Body of pancreas (tissue), 4 donors: ENCODE results near the gene CYSRT1. TPM values are rescaled to one million over a fixed set of nuclear protein-coding genes. Genes with fewer than 3 reads are reported as not detected.

Source experiments
- ATAC-seq: fragments of 150-250 bp; one replicate; pipeline ENCODE4 v1.9.1; 2016
- DNase-seq, 4 donors: peaks; one replicate each; pipeline ENCODE4 v3.0.0-alpha.2; 2019
- H3K27ac ChIP-seq, 4 donors: fragments of 200-600 bp; sonication (generic); 1 replicate in 3 of 4; 2 replicates in 1 of 4; pipeline versions ENCODE4 v1.5.1 to v1.6.1; 2016 to 2019; ENCODE audit warnings: mild to moderate bottlenecking in 1 of 4, mixed read lengths in 1 of 4, moderate library complexity in 1 of 4
- H3K27me3 ChIP-seq, 2 donors: fragments of 200-600 bp; sonication (generic); one replicate each; pipeline ENCODE4 v1.6.0; 2016; ENCODE audit warnings: mild to moderate bottlenecking in 1 of 2
- H3K36me3 ChIP-seq, 2 donors: fragments of 200-600 bp; sonication (generic); replicated peaks in 1 of 2; 2 replicates each; pipeline ENCODE4 v1.5.1; 2016; ENCODE audit warnings: low read depth in 2 of 2; ENCODE audit not compliant: insufficient read depth in 1 of 2
- H3K4me1 ChIP-seq: fragments of 200-600 bp; sonication (generic); one replicate; pipeline ENCODE4 v1.6.0; 2016
- H3K4me3 ChIP-seq, 2 donors: fragments of 200-600 bp; sonication (generic); 1 replicate in 1 of 2; 2 replicates in 1 of 2; pipeline ENCODE4 v1.5.1; 2016 to 2019
- H3K9me3 ChIP-seq, 3 donors: fragments of 200-600 bp; sonication (generic); 1 replicate in 2 of 3; 2 replicates in 1 of 3; pipeline ENCODE4 v1.5.1; 2016
- CTCF ChIP-seq, 7 experiments: fragments of 450-650 bp in 4 of 7; fragments of 200-600 bp in 3 of 7; sonication (generic) in 3 of 7; IDR thresholded peaks; one replicate each; pipeline ENCODE4 v1.5.1; 2016 to 2019; ENCODE audit warnings: antibody characterized with exemption in 7 of 7
- POLR2A ChIP-seq, 3 donors: fragments of 450-650 bp; IDR thresholded peaks; one replicate each; pipeline ENCODE4 v1.6.1; 2016; ENCODE audit warnings: antibody characterized with exemption in 3 of 3, mild to moderate bottlenecking in 2 of 3
- WGBS, 2 donors: methylation state at CpG; one replicate each; pipeline ENCODE4 v1.1.5; 2017; 5-methylcytosine and 5-hydroxymethylcytosine counted together
- intact Hi-C: fragments of 100-400 bp; cut with DNase I; formaldehyde crosslinking; loops from one replicate; pipeline ENCODE4 v1.15.1; 2023
- total RNA-seq, 2 donors: library from RNA; depleted of rRNA; stranded (reverse); fragments of >200 nt; gene quantifications; one replicate each; pipeline ENCODE4 v1.1.0, GENCODE V29; 2016

Gene CYSRT1
- total RNA-seq, 2 donors from 2014 or later, result not detected

DNA sequence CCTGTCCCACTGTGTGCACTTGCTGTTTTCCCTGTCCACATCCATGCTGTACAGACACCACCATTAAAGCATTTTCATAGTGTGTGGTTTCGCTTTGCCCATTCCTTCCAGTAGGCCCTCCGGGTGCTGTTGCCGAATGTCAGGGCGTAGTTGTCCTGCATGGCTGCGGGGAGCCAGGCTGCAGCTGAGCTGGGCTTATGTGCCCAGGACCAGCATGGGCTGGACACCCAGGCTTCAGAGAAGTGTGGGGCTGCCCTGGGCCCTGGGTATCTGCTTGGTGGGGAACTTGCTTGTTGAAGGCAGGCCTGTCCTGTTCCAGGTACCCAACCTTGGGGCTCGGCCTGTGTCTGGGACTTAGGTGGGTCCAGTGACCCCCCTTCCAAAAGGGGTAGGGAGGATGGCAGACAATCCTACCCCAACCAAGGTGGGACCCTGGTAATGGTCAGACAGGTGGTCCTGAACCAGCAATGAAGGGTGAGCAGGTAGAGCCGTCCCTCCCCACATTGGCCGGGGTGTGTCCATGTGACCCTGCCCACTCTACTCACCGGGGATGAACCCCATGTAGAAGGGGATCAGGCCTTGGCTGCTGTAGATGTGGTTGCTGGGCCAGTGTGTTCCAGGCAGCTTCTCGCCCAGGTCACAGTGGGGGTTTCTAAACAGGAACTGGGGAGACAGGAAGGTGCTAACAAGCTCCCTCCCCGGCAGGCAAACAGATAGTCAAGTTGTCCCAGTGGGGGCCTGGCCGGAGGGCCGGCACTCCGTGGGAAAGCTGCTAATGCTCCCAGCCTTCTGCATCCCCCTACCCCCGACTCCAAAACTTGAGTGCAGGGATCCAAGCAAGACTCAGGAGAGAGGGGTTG lies 18.9 kb downstream of the CYSRT1 start:
- DNase-seq (peak in 1 of 4 donors; percentile 29), ATAC-seq (no peak)
- Histone ChIP-seq H3K27ac (peak overlapping the region in 3 of 4 donors; percentile 6 to 90 (median 26)), H3K4me3 (no peak overlapping the region), H3K27me3 (no peaks in the 10 kb centered on the region), H3K36me3 (no peaks in the 10 kb centered on the region), H3K4me1 (peaks cover 33% of the 10 kb centered on the region), H3K9me3 (no peaks in the 10 kb centered on the region)
- intact Hi-C loops, result no loop called here
- TF ChIP-seq POLR2A (IDR thresholded peaks at IDR 0.05) (peak; percentile 3 to 54 (median 28)), CTCF (IDR thresholded peaks at IDR 0.05) (no peak)
- 63 to 64% methylated on average over 12 to 15 of the region's 15 CpGs for WGBS, 2 donors

- Histone ChIP-seq H3K36me3 (no peaks in the 10 kb centered on the region), H3K9me3 (no peaks in the 10 kb centered on the region), H3K4me1 (peaks cover 33% of the 10 kb centered on the region), H3K27me3 (no peaks in the 10 kb centered on the region), H3K27ac (peak overlapping the region in 3 of 4 donors; percentile 6 to 90 (median 26)), H3K4me3 (no peak overlapping the region)
- intact Hi-C loops, result no loop called here
- WGBS, 2 donors, result 64 to 77% methylated on average over 6 to 35 of the region's 36 CpGs
- ATAC-seq (no peak), DNase-seq (peak in 1 of 4 donors; percentile 36)
- peak in 2 of 3 donors; percentile 4 to 7 for TF ChIP-seq POLR2A (IDR thresholded peaks at IDR 0.05)
- TF ChIP-seq CTCF (IDR thresholded peaks at IDR 0.05), result no peak
These were observed 19.8 kb downstream of the CYSRT1 start for GRCh38 chr9:137244486-137245449.

- TF ChIP-seq CTCF (IDR thresholded peaks at IDR 0.05), result no peak
- no peak for TF ChIP-seq POLR2A (IDR thresholded peaks at IDR 0.05)
- H3K4me3 ChIP-seq, result no peak overlapping the region
- no peaks in the 10 kb centered on the region for H3K27me3 ChIP-seq
- no peaks in the 10 kb centered on the region for H3K36me3 ChIP-seq
- no peak overlapping the region for H3K27ac ChIP-seq
- no peaks in the 10 kb centered on the region for H3K9me3 ChIP-seq
- H3K4me1 ChIP-seq, result peaks cover 43% of the 10 kb centered on the region
- WGBS, 2 donors, result 90% methylated on average over 12 to 25 of the region's 25 CpGs
- no peak for ATAC-seq
- no peak for DNase-seq
- intact Hi-C loops, result no loop called here
These were observed 20.8 kb downstream of the CYSRT1 start for GRCh38 chr9:137245450-137246421.

DNA sequence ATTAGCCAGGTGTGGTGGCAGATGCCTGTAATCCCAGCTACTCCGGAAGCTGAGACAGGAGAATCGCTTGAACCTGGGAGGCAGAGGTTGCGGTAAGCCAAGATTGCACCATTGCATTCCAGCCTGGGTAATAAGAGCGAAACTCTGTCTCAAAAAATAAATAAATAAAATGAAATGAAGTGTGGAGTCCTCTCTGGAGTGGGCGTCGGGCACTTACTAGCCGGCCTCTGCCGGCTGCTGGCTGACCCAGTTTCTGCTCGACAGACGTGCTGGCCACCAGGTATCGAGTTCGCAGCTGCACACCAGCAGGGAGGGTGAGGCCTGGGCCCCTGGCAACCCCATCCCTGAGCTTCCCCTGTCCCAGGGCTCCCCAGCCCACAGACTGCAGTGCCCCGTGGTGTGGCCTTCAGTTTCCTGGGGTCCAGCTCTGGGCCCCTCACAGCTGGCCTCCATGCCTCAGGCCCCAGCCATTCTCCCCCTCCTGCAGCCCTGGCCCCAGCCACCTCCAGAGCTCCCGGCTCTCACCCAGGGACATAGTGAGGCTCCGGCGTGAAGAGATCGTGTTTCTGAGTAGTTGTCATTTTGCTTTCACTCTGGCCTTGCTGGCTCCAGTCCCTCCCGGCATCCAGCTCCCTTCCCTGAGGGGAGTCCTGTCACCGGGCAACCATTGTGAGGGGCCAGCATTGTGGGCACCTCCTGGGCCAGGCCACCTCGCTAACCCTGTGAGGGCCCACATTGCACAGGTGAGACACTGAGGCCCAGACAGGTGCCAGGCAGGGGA lies 22.4 kb downstream of the CYSRT1 start:
- DNase-seq, result no peak

More for the DNA sequence above, 22.4 kb downstream of the CYSRT1 start:
- Histone ChIP-seq H3K4me3 (no peak overlapping the region), H3K36me3 (no peaks in the 10 kb centered on the region), H3K27me3 (no peaks in the 10 kb centered on the region), H3K4me1 (peaks cover 43% of the 10 kb centered on the region), H3K9me3 (no peaks in the 10 kb centered on the region), H3K27ac (no peak overlapping the region)
- ATAC-seq, result no peak
- intact Hi-C loops, result no loop called here
- no peak for TF ChIP-seq POLR2A (IDR thresholded peaks at IDR 0.05)
- TF ChIP-seq CTCF (IDR thresholded peaks at IDR 0.05), result no peak
- 73 to 75% methylated on average over 19 to 20 of the region's 20 CpGs for WGBS, 2 donors
